ENCODE measurements around the gene RUNX3.

The RUNX3 gene

DNA sequence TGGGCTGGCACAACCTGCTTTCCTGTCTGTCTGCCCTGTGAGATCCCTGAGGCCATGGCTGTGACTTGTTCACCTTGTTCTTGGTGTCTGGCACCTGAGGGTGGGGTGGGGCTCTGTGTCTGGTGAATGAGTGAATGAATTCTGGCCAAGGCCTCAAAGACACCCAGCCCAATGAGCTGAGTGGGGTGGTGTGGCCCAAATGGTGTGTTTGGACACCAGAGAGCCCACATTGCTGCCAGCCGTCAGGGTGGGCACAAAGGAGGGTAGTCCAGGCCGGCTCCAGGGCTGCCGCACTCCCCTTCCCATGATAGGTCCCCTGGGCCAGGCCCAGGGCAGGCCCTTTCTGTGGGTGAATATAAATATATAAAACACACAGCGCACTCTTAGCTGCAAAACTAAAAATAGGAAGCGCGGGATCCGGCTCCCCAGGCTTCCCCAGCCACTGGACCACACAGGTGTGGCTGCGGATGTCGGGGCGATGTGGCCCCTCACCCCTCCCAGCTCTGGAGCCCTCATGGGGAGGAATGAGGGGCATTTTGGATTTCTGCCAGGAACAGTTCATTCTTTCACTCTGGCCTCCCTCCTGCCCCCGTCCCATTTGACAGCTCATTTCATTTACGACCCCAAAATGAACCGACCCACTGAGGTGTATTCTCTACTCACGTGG lies 33.3 kb downstream of the RUNX3 start:
- Histone ChIP-seq H3K4me1 (ENCODE audit: control insufficient read depth in 1 of 2, insufficient read depth in 1 of 2, low read depth in 1 of 2, low read length in 1 of 2) (no peaks in the 10 kb centered on the region), H3K27ac (no peak overlapping the region), H3K9me3 (no peaks in the 10 kb centered on the region), H3K36me3 (peaks cover 7% of the 10 kb centered on the region), H3K4me3 (ENCODE audit: low read depth in 1 of 2, low read length in 1 of 2) (no peak overlapping the region), H3K27me3 (peaks cover 9% of the 10 kb centered on the region)
- TF ChIP-seq, protein P1, sequence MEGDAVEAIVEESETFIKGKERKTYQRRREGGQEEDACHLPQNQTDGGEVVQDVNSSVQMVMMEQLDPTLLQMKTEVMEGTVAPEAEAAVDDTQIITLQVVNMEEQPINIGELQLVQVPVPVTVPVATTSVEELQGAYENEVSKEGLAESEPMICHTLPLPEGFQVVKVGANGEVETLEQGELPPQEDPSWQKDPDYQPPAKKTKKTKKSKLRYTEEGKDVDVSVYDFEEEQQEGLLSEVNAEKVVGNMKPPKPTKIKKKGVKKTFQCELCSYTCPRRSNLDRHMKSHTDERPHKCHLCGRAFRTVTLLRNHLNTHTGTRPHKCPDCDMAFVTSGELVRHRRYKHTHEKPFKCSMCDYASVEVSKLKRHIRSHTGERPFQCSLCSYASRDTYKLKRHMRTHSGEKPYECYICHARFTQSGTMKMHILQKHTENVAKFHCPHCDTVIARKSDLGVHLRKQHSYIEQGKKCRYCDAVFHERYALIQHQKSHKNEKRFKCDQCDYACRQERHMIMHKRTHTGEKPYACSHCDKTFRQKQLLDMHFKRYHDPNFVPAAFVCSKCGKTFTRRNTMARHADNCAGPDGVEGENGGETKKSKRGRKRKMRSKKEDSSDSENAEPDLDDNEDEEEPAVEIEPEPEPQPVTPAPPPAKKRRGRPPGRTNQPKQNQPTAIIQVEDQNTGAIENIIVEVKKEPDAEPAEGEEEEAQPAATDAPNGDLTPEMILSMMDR (IDR thresholded peaks at IDR 0.05): no peak

DNA sequence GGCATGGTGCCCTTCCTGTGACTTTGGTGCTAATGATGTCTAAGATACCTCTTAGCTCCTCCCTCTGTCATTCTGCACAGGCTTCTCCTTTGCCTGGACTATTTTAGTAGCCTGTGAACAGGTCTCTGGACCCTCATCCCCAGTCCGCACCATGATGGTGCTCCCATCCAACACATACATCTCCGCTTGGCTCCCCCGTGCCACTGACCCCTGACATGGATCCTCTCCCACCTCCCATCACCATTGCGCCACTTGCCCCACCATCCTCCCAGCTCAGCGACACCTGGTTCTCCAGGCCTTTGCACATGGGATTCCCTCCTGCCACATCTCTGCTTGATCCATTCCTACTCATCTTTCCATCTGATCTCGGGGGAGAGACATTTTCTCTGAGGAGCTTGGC lies 33.9 kb downstream of the RUNX3 start:
- no peaks in the 10 kb centered on the region for H3K9me3 ChIP-seq
- H3K27ac ChIP-seq: no peak overlapping the region
- TF ChIP-seq, protein P1 (IDR thresholded peaks at IDR 0.05): no peak
- no peak overlapping the region for H3K4me3 ChIP-seq (ENCODE audit: low read depth in 1 of 2, low read length in 1 of 2)
- H3K36me3 ChIP-seq: peaks cover 2% of the 10 kb centered on the region
- no peaks in the 10 kb centered on the region for H3K4me1 ChIP-seq (ENCODE audit: control insufficient read depth in 1 of 2, insufficient read depth in 1 of 2, low read depth in 1 of 2, low read length in 1 of 2)
- H3K27me3 ChIP-seq: peaks cover 9% of the 10 kb centered on the region

GRCh38 chr1:24895511-24895910 lies 34.6 kb downstream of the RUNX3 start:
- no peaks in the 10 kb centered on the region for H3K9me3 ChIP-seq
- peaks cover 9% of the 10 kb centered on the region for H3K27me3 ChIP-seq
- no peak overlapping the region for H3K27ac ChIP-seq
- no peak overlapping the region for H3K4me3 ChIP-seq (ENCODE audit: low read depth in 1 of 2, low read length in 1 of 2)
- H3K36me3 ChIP-seq: no peaks in the 10 kb centered on the region
- no peaks in the 10 kb centered on the region for H3K4me1 ChIP-seq (ENCODE audit: control insufficient read depth in 1 of 2, insufficient read depth in 1 of 2, low read depth in 1 of 2, low read length in 1 of 2)
- TF ChIP-seq, protein P1 (IDR thresholded peaks at IDR 0.05): no peak

DNA sequence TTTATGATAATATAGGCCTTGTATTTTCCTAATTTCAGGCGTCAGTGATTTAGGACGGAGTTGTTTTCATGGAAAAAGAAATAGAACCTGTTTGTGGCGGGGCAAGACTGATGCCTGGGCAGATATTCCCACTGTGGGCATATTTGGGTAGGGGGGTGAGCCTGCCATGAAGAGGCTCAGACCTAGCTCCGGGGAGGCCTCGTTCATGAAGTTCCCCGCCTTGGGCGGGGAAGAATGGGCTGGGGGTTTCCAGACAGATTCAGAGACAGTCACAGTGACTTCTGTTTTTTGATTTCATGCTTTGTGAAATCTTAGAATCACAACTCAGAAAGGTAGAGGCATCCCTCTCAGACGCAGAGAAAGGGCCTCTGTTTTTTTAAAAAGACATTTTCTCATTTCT lies 36.1 kb downstream of the RUNX3 start:
- Histone ChIP-seq H3K27ac (no peak overlapping the region), H3K9me3 (no peaks in the 10 kb centered on the region), H3K4me3 (ENCODE audit: low read depth in 1 of 2, low read length in 1 of 2) (no peak overlapping the region), H3K27me3 (peaks cover 9% of the 10 kb centered on the region), H3K36me3 (no peaks in the 10 kb centered on the region), H3K4me1 (ENCODE audit: control insufficient read depth in 1 of 2, insufficient read depth in 1 of 2, low read depth in 1 of 2, low read length in 1 of 2) (no peaks in the 10 kb centered on the region)
- TF ChIP-seq, protein P1 (IDR thresholded peaks at IDR 0.05): no peak

GRCh38 chr1:24893431-24893830 lies 36.6 kb downstream of the RUNX3 start:
- H3K27ac ChIP-seq: no peak overlapping the region
- no peaks in the 10 kb centered on the region for H3K4me1 ChIP-seq (ENCODE audit: control insufficient read depth in 1 of 2, insufficient read depth in 1 of 2, low read depth in 1 of 2, low read length in 1 of 2)
- no peaks in the 10 kb centered on the region for H3K9me3 ChIP-seq
- H3K27me3 ChIP-seq: peaks cover 9% of the 10 kb centered on the region
- no peak overlapping the region for H3K4me3 ChIP-seq (ENCODE audit: low read depth in 1 of 2, low read length in 1 of 2)
- TF ChIP-seq, protein P1 (IDR thresholded peaks at IDR 0.05): no peak
- no peaks in the 10 kb centered on the region for H3K36me3 ChIP-seq
